SK-N-SH (cell line): ENCODE results near the gene PRND. TPM values are rescaled to one million over a fixed set of nuclear protein-coding genes. Genes with fewer than 3 reads are reported as not detected.

Source experiments
- CTCF ChIA-PET: fragments of 300-600, 350-600 bp; formaldehyde crosslinking; extraction: SDS; loops from one replicate; lab custom pipeline; 2021; lab: Yijun Ruan, JAX
- POLR2A ChIA-PET: fragments of 350-600 bp; sonication (Branson Sonifier 250); formaldehyde crosslinking; extraction: SDS; loops from one replicate; lab custom pipeline; 2020; ENCODE audit warnings: antibody characterized with exemption, inconsistent platforms; lab: Yijun Ruan, JAX
- DNase-seq: peaks from one replicate; pipeline ENCODE4 v3.0.0; 2012
- H2AFZ ChIP-seq: fragments of 200-600 bp; sonication (generic); 2 replicates; pipeline ENCODE4 v1.8.1; 2016; ENCODE audit warnings: antibody characterized with exemption, mild to moderate bottlenecking, low read depth
- H3F3A ChIP-seq: fragments of 200-600 bp; sonication (generic); replicated peaks from 2 replicates; pipeline ENCODE3; 2016; ENCODE audit warnings: antibody characterized with exemption, mild to moderate bottlenecking; ENCODE audit not compliant: insufficient read depth
- H3K27ac ChIP-seq, 2 experiments: fragments of 200-500 bp in 1 of 2; fragments of 200-600 bp in 1 of 2; sonication (Bioruptor generic) in 1 of 2; sonication (generic), shearing (Covaris generic) in 1 of 2; 2 replicates each; pipeline versions ENCODE4 v1.5.1 to v1.6.1; 2014 to 2016; ENCODE audit warnings: low read depth in 2 of 2, inconsistent platforms in 1 of 2, low read length in 1 of 2, mild to moderate bottlenecking in 1 of 2, mixed read lengths in 1 of 2
- H3K27me3 ChIP-seq: fragments of 200-600 bp; sonication (generic), shearing (Covaris generic); 2 replicates; pipeline ENCODE4 v1.6.1; 2016; ENCODE audit warnings: mixed run types; ENCODE audit not compliant: insufficient read depth
- H3K36me3 ChIP-seq, 2 experiments: fragments of 200-500 bp in 1 of 2; fragments of 200-600 bp in 1 of 2; sonication (Bioruptor generic) in 1 of 2; sonication (generic) in 1 of 2; replicated peaks in 1 of 2; 2 replicates each; pipeline versions ENCODE3 to v1.5.1; 2014 to 2016; ENCODE audit warnings: low read length in 1 of 2, mild to moderate bottlenecking in 1 of 2; ENCODE audit not compliant: insufficient read depth in 2 of 2, control insufficient read depth in 1 of 2
- H3K4me1 ChIP-seq, 2 experiments: fragments of 200-500 bp in 1 of 2; fragments of 200-600 bp in 1 of 2; sonication (Bioruptor generic) in 1 of 2; sonication (generic), shearing (Covaris generic) in 1 of 2; 2 replicates each; pipeline versions ENCODE4 v1.5.1 to v1.6.1; 2014 to 2016; ENCODE audit warnings: low read depth in 1 of 2, low read length in 1 of 2, mixed run types in 1 of 2; ENCODE audit not compliant: insufficient read depth in 2 of 2, control insufficient read depth in 1 of 2
- H3K4me2 ChIP-seq: fragments of 200-600 bp; sonication (generic), shearing (Covaris generic); 2 replicates; pipeline ENCODE4 v1.6.1; 2017; ENCODE audit warnings: mixed run types
- H3K4me3 ChIP-seq, 2 experiments: fragments of 200-500 bp in 1 of 2; fragments of 200-600 bp in 1 of 2; sonication (Bioruptor generic) in 1 of 2; sonication (generic), shearing (Covaris generic) in 1 of 2; 2 replicates each; pipeline versions ENCODE4 v1.5.1 to v1.8.1; 2014 to 2016; ENCODE audit warnings: low read depth in 2 of 2, inconsistent platforms in 1 of 2, low read length in 1 of 2, mild to moderate bottlenecking in 1 of 2, mixed read lengths in 1 of 2, moderate library complexity in 1 of 2
- H3K79me2 ChIP-seq: fragments of 200-600 bp; sonication (generic); 2 replicates; pipeline ENCODE4 v1.8.1; 2017; ENCODE audit warnings: mild to moderate bottlenecking; ENCODE audit not compliant: insufficient read depth
- H3K9ac ChIP-seq: fragments of 200-600 bp; sonication (generic); 2 replicates; pipeline ENCODE4 v1.6.1; 2017; ENCODE audit warnings: mixed run types
- H3K9me2 ChIP-seq: fragments of 200-600 bp; sonication (generic); 2 replicates; pipeline ENCODE4 v1.6.1; 2017; ENCODE audit warnings: mixed run types
- H3K9me3 ChIP-seq: fragments of 200-600 bp; sonication (generic); 2 replicates; pipeline ENCODE4 v1.6.1; 2017; ENCODE audit warnings: mixed run types, mild to moderate bottlenecking, moderate library complexity
- H4K20me1 ChIP-seq: fragments of 200-600 bp; sonication (generic); 2 replicates; pipeline ENCODE4 v1.6.1; 2017; ENCODE audit warnings: mild to moderate bottlenecking, mixed run types; ENCODE audit not compliant: insufficient read depth
- CHD2 ChIP-seq: fragments of 150-350 bp; IDR thresholded peaks from 2 replicates; pipeline ENCODE4 v1.6.1; 2018; ENCODE audit warnings: low read length; ENCODE audit not compliant: partially characterized antibody
- CTCF ChIP-seq: fragments of 200-600 bp; sonication (generic); IDR thresholded peaks from 2 replicates; pipeline ENCODE4 v1.6.1; 2017; ENCODE audit warnings: antibody characterized with exemption, mild to moderate bottlenecking, moderate library complexity
- EP300 ChIP-seq, 2 experiments: IDR thresholded peaks; 2 replicates each; pipeline versions ENCODE4 v1.4.0 to v1.6.1; 2012; ENCODE audit warnings: borderline replicate concordance in 1 of 2, low read depth in 1 of 2, low read length in 1 of 2
- FOSL2 ChIP-seq: IDR thresholded peaks from 2 replicates; pipeline ENCODE4 v1.4.0; 2012; ENCODE audit warnings: low read depth, mild to moderate bottlenecking, moderate library complexity, borderline replicate concordance
- GABPA ChIP-seq: IDR thresholded peaks from 2 replicates; pipeline ENCODE4 v1.4.0; 2012; ENCODE audit warnings: low read depth, mild to moderate bottlenecking
- JUND ChIP-seq: IDR thresholded peaks from 2 replicates; pipeline ENCODE4 v1.4.0; 2012
- MEF2A ChIP-seq: IDR thresholded peaks from 2 replicates; pipeline ENCODE4 v1.4.0; 2012; ENCODE audit warnings: low read depth, borderline replicate concordance
- MXI1 ChIP-seq: IDR thresholded peaks from 2 replicates; pipeline ENCODE4 v1.6.1; 2012; ENCODE audit warnings: mild to moderate bottlenecking, low read depth, low read length, improper control_type of control experiment
- NRF1 ChIP-seq: IDR thresholded peaks from 2 replicates; pipeline ENCODE4 v1.6.1; 2012; ENCODE audit warnings: low read depth, mild to moderate bottlenecking, low read length
- PBX3 ChIP-seq: IDR thresholded peaks from 2 replicates; pipeline ENCODE4; 2012
- RCOR1 ChIP-seq: fragments of 150-350 bp; IDR thresholded peaks from 2 replicates; pipeline ENCODE4 v1.6.1; 2017; ENCODE audit warnings: antibody characterized with exemption, low read length
- RFX5 ChIP-seq: IDR thresholded peaks from 2 replicates; pipeline ENCODE4 v1.6.1; 2012; ENCODE audit warnings: mild to moderate bottlenecking, improper control_type of control experiment, low read length
- RXRA ChIP-seq: IDR thresholded peaks from 2 replicates; pipeline ENCODE4 v1.4.0; 2012; ENCODE audit warnings: low read depth, mild to moderate bottlenecking, borderline replicate concordance
- SIN3A ChIP-seq: IDR thresholded peaks from 2 replicates; pipeline ENCODE4 v1.6.1; 2012; ENCODE audit warnings: low read depth, mild to moderate bottlenecking, low read length, moderate library complexity, borderline replicate concordance
- TAF1 ChIP-seq: IDR thresholded peaks from 2 replicates; pipeline ENCODE4 v1.6.1; 2012; ENCODE audit warnings: low read depth, mild to moderate bottlenecking, low read length, moderate library complexity, borderline replicate concordance
- TEAD4 ChIP-seq: IDR thresholded peaks from 2 replicates; pipeline ENCODE4 v1.4.0; 2012; ENCODE audit warnings: mild to moderate bottlenecking, borderline replicate concordance; ENCODE audit not compliant: insufficient read depth
- USF2 ChIP-seq: fragments of 150-350 bp; IDR thresholded peaks from 2 replicates; pipeline ENCODE4 v1.6.1; 2017; ENCODE audit warnings: antibody characterized with exemption, low read length, low read depth, borderline replicate concordance
- ZBTB33 ChIP-seq: IDR thresholded peaks from 2 replicates; pipeline ENCODE4 v1.4.0; 2012; ENCODE audit warnings: low read depth, borderline replicate concordance
- WGBS: methylation state at CpG from one replicate; pipeline ENCODE4 v1.1.6; 2017; ENCODE audit warnings: low lambda C conversion rate; 5-methylcytosine and 5-hydroxymethylcytosine counted together
- polyA plus RNA-seq, 3 experiments: library from polyadenylated mRNA; depleted of rRNA; stranded (reverse); fragments of >200 nt; gene quantifications; 2 replicates each; pipeline ENCODE4 v1.2.3, GENCODE V29; 2012

Gene PRND
- polyA plus RNA-seq, 1 of the 3 experiments (the other 2 are of a cell fraction), result not detected

GRCh38 chr20:4709261-4710105, 12.2 kb upstream of the PRND start:
- POLR2A ChIA-PET, result no interaction called here
- no peaks in the 10 kb centered on the region for H3K9me2 ChIP-seq

GRCh38 chr20:4710106-4710475, 11.6 kb upstream of the PRND start:
- no peak for DNase-seq
- WGBS, result 79% methylated on average over 6 of the region's 6 CpGs
- H3K4me3 ChIP-seq, result no peak overlapping the region
- TF ChIP-seq CHD2, result no peak
- no peak for TF ChIP-seq CTCF
- no peak for TF ChIP-seq FOSL2
- no peak for TF ChIP-seq GABPA
- TF ChIP-seq RCOR1, result no peak
- no peak for TF ChIP-seq TEAD4
- TF ChIP-seq RFX5, result no peak
- no peak for TF ChIP-seq SIN3A
- TF ChIP-seq JUND, result no peak
- TF ChIP-seq ZBTB33, result no peak
- TF ChIP-seq MEF2A, result no peak

More at GRCh38 chr20:4709261-4710105, 12.2 kb upstream of the PRND start:
- no peak overlapping the region for H3K9ac ChIP-seq
- H3K9me3 ChIP-seq, result no peaks in the 10 kb centered on the region
- no peaks in the 10 kb centered on the region for H4K20me1 ChIP-seq
- no peaks in the 10 kb centered on the region for H3K79me2 ChIP-seq
- DNase-seq, result no peak
- H2AFZ ChIP-seq, result no peak overlapping the region
- H3K4me1 ChIP-seq, result no peaks in the 10 kb centered on the region; a peak in 1 of 4 replicates
- 82% methylated on average over 10 of the region's 10 CpGs for WGBS
- no peaks in the 10 kb centered on the region for H3F3A ChIP-seq
- no peak overlapping the region for H3K27ac ChIP-seq
- H3K4me3 ChIP-seq, result no peak overlapping the region
- no peaks in the 10 kb centered on the region for H3K27me3 ChIP-seq
- CTCF ChIA-PET, result interaction anchor here (1.3 kb wide), 1 partner anchor 11 kb away, joined by 3 read pairs; no protein-coding TSS in a partner anchor
- H3K36me3 ChIP-seq, result no peaks in the 10 kb centered on the region
- no peak for TF ChIP-seq CHD2
- TF ChIP-seq MXI1, result no peak
- TF ChIP-seq FOSL2, result no peak
- no peak for TF ChIP-seq NRF1
- TF ChIP-seq TAF1, result no peak
- TF ChIP-seq TEAD4, result no peak
- no peak for TF ChIP-seq USF2
- TF ChIP-seq PBX3, result no peak
- no peak for TF ChIP-seq RCOR1
- no peak for TF ChIP-seq EP300 (IDR thresholded peaks at IDR 0.05; ENCODE audit: borderline replicate concordance in 1 of 2, low read depth in 1 of 2, low read length in 1 of 2)
- TF ChIP-seq JUND, result no peak
- no peak for TF ChIP-seq GABPA
- no peak for TF ChIP-seq RXRA
- H3K4me2 ChIP-seq, result no peak overlapping the region

More at GRCh38 chr20:4710106-4710475, 11.6 kb upstream of the PRND start:
- no peaks in the 10 kb centered on the region for H3K27me3 ChIP-seq
- H3K9ac ChIP-seq, result no peak overlapping the region
- CTCF ChIA-PET, result interaction anchor here (1.0 kb wide), 1 partner anchor 38 kb away, joined by 3 read pairs; no protein-coding TSS in a partner anchor
- no peak overlapping the region for H3K4me2 ChIP-seq
- H3K9me3 ChIP-seq, result no peaks in the 10 kb centered on the region
- H3K9me2 ChIP-seq, result no peaks in the 10 kb centered on the region
- H3K79me2 ChIP-seq, result no peaks in the 10 kb centered on the region
- H3F3A ChIP-seq, result no peaks in the 10 kb centered on the region
- POLR2A ChIA-PET, result no interaction called here
- no peak overlapping the region for H2AFZ ChIP-seq
- H3K27ac ChIP-seq, result no peak overlapping the region
- H4K20me1 ChIP-seq, result no peaks in the 10 kb centered on the region
- no peaks in the 10 kb centered on the region for H3K36me3 ChIP-seq
- no peaks in the 10 kb centered on the region for H3K4me1 ChIP-seq
